HG03439 (cell line): ENCODE measurements around the gene MRPL52.
"Not testable (repeated sequence)": the region's sequence is repeated elsewhere in the genome, so short reads cannot be mapped to it uniquely, and the experiment has no call there.

ENCODE experiments used
- ATAC-seq: cut with Tn5 transposase; IDR thresholded peaks from one replicate; pipeline ENCODE4 v1.9.1; 2021; ENCODE audit warnings: mild to moderate bottlenecking, moderate library complexity; ENCODE audit not compliant: unreplicated experiment

The MRPL52 gene

DNA sequence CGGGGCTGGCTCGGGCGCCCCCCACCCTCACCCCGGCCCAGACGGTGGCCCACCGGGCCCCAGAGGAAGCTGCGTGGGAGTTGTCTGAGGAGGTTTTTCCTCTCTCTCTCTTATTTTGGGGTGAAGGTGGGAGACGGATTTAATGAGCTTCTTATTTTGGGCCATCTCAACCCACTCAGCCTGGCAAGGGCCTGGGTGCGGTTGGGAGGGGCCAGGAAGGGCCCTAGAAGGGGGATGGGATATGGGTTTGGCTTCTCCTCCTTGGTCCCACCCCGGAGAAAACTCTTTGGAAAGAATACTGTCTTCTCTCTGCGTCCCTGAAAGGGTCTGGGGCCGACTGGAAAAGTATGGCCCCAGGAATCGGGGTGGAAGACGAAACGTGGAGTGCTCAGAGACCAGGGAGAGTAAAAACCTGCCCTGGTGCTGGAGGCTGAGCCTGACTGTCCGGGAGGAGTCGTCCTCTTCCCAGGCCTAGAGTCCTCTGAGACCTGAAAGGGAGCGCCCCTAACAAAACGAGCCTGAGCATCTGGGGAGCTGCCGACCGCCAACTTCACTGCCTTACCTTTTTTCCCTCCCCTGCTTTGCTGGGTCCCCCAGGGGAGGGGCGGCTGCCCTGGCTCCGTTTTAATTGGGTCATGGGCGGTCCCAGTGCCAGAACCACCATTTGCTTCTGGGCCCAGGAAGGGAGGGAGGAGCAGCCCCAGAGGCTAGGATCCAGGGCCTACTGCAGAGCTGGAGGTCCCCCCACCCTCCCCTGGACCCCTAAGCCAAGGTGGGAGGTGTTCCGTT is 8.3 kb downstream of the MRPL52 start:
- no peak for ATAC-seq

DNA sequence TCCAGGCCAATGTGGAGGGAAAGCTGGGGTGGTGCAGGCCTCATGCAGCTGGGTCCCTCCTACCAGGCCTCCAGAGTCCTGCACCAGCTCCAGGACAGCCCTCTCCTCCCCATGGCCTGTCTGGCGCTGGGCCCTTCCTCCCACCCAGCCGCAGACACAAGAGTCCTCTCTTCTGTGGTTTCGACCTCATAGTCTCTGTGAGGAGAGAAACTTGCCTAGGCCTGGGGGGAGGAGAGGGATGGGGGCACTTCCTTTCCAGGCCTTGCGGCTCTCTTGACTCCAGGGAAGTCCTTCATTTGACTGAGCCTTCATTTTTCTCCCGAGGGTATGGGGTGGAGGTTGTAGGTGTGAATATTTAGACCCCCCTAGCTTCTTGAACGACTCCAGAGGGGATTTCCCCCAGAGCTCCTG is 8.9 kb downstream of the MRPL52 start:
- no peak for ATAC-seq

DNA sequence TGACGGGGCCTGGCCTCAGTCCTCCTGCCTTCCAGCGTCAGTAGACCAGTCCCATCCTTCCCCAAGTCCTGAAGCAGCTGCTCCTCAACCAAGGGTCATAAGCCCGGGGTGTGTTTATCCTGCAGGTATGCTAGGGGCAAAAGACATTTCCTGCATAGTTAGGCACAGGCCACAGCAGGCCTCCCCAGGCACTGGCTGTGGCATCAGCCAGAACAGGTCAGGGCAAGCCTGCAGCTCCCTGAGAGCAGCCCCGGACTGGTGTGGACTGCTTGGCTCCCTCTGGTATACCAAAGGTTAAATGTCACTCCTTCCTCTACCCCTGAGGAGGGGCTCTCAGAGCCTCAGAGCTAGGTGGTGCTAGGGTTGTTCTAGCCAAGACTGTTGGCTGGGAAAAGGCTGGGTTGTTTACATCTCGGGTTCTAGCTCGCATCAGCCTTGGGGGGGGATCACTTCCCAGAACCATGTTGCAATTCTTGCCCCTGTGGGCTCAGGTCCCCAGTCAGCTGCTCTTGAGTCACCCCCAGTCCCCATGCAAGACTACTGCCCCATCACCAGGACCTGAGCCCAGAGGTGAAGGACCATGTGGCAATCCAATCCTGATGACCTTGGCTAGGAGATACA is 9.6 kb downstream of the MRPL52 start:
- no peak for ATAC-seq

DNA sequence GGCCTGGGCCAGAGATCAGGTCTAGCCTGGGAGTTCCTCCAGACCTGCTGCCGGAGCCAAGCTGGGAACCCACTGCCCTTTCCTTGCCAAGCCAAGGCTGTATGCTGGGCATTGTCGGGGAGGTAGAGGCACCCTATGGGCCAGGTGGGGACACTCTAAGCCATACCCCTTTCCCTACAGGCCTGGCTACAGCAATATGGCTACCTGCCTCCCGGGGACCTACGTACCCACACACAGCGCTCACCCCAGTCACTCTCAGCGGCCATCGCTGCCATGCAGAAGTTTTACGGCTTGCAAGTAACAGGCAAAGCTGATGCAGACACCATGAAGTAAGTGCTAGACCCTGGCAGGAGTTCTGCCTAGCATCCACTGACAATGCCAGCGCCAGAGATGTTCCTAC is 11.6 kb downstream of the MRPL52 start:
- ATAC-seq: no peak

DNA sequence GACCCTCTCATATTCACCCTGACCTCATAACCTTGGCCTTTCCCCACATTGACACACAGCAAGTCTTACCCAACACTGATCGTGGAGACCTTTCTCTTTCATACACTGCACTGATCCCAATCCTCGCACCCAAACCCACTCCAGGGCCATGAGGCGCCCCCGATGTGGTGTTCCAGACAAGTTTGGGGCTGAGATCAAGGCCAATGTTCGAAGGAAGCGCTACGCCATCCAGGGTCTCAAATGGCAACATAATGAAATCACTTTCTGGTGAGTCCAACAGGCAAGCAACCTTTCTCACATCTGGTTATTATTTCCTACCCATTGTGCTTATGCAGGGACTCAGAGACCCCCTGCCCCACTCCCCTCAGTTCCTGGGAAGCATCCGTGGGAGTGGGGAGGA is 12.1 kb downstream of the MRPL52 start:
- ATAC-seq: no peak

DNA sequence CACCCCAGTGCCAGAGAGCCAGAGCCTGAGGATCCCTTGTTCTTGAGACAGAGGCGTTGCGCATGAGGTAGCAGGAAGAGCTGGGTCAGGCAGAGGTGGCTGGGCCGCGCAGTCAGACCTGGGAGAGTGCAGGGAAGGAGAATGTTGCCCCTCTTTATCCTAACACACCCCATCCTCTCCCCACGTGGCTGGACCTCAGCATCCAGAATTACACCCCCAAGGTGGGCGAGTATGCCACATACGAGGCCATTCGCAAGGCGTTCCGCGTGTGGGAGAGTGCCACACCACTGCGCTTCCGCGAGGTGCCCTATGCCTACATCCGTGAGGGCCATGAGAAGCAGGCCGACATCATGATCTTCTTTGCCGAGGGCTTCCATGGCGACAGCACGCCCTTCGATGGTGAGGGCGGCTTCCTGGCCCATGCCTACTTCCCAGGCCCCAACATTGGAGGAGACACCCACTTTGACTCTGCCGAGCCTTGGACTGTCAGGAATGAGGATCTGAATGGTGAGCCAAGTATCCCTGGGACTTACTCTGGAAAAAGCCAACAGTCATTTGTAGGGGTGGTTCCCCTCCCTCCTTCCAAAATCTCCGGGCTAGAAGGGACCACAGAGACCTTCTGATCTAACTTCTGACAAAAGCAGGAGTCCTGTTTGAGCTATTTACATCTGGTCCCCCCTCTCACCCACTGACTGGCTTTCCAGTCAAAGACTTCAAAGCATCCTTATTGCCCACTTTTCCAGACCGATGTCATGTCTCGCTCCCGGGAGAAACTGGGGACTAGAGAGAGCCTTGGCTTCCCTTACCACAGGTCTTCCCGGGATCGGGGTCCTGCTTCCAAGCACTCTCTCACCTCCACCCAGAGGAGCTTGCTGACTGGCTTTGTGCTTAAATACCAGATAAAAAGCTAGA is 12.8 kb downstream of the MRPL52 start:
- no peak for ATAC-seq

DNA sequence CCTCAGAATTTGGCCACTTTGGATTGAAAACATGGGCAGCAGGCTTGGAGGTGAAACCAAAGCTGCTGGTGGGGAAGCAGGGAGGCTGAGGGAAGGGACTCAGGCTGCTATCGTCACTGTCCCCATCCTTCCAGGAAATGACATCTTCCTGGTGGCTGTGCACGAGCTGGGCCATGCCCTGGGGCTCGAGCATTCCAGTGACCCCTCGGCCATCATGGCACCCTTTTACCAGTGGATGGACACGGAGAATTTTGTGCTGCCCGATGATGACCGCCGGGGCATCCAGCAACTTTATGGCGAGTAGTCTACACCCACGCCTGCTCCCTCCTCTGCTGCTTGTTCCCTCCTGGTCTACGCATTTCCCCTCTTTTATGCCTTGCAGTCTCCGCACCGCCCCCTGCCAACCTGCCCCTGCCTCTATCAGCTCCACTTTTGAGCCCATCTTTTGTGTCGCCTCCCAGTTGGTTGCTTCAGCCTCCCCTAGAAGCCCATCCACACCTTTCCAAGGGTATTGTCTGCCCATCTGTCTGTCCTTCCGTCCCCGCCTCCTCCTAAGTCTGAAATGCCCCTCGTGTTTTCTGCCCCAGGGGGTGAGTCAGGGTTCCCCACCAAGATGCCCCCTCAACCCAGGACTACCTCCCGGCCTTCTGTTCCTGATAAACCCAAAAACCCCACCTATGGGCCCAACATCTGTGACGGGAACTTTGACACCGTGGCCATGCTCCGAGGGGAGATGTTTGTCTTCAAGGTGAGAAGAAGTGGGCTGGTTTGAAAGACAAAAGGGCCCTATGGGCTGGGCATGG is 13.6 kb downstream of the MRPL52 start:
- ATAC-seq: no peak

DNA sequence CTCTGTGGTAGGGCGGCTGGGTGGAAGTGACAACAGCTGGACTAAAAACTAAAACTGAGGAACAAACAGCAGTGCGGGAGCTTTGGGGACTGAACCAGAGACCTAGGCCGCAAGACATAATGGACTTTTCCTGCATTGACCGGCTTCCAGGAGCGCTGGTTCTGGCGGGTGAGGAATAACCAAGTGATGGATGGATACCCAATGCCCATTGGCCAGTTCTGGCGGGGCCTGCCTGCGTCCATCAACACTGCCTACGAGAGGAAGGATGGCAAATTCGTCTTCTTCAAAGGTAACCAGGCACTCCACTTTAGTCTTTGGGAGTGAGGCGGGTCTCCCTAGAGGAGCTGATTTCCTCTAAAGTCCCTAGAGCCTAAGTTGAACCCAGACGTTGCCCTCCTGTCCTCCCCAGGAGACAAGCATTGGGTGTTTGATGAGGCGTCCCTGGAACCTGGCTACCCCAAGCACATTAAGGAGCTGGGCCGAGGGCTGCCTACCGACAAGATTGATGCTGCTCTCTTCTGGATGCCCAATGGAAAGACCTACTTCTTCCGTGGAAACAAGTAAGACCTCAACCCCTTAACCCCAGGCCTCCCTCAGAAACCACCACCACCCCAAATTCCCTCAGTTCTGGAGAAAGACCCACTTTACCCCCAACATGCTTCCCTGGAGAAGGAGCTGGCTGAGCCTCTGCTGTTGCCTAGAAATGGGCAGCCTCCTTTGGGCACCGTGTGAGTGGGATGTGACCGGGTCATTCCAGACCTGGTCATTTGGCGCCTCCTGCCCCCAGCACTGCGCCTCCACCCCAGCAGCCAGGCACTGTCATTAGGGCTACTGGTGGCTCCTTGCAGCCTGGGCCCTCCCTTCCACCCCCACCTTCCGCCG is 14.8 kb downstream of the MRPL52 start:
- no peak for ATAC-seq

DNA sequence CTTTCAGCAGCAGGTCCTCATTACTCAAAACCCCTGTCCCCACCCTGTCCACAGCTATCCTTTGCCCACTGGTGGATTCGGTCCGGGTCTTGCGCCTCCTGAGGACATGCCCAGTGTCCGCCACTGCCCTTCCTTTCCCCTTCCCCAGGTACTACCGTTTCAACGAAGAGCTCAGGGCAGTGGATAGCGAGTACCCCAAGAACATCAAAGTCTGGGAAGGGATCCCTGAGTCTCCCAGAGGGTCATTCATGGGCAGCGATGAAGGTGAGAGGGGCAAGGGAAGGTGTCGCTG is 15.4 kb downstream of the MRPL52 start:
- no peak for ATAC-seq

DNA sequence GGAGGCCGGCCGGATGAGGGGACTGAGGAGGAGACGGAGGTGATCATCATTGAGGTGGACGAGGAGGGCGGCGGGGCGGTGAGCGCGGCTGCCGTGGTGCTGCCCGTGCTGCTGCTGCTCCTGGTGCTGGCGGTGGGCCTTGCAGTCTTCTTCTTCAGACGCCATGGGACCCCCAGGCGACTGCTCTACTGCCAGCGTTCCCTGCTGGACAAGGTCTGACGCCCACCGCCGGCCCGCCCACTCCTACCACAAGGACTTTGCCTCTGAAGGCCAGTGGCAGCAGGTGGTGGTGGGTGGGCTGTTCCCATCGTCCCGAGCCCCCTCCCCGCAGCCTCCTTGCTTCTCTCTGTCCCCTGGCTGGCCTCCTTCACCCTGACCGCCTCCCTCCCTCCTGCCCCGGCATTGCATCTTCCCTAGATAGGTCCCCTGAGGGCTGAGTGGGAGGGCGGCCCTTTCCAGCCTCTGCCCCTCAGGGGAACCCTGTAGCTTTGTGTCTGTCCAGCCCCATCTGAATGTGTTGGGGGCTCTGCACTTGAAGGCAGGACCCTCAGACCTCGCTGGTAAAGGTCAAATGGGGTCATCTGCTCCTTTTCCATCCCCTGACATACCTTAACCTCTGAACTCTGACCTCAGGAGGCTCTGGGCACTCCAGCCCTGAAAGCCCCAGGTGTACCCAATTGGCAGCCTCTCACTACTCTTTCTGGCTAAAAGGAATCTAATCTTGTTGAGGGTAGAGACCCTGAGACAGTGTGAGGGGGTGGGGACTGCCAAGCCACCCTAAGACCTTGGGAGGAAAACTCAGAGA is 16.3 kb downstream of the MRPL52 start:
- ATAC-seq: no peak

DNA sequence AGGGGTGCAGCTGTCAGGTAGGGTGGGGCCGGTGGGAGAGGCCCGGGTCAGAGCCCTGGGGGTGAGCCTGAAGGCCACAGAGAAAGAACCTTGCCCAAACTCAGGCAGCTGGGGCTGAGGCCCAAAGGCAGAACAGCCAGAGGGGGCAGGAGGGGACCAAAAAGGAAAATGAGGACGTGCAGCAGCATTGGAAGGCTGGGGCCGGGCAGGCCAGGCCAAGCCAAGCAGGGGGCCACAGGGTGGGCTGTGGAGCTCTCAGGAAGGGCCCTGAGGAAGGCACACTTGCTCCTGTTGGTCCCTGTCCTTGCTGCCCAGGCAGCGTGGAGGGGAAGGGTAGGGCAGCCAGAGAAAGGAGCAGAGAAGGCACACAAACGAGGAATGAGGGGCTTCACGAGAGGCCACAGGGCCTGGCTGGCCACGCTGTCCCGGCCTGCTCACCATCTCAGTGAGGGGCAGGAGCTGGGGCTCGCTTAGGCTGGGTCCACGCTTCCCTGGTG is 17.2 kb downstream of the MRPL52 start:
- ATAC-seq: no peak

DNA sequence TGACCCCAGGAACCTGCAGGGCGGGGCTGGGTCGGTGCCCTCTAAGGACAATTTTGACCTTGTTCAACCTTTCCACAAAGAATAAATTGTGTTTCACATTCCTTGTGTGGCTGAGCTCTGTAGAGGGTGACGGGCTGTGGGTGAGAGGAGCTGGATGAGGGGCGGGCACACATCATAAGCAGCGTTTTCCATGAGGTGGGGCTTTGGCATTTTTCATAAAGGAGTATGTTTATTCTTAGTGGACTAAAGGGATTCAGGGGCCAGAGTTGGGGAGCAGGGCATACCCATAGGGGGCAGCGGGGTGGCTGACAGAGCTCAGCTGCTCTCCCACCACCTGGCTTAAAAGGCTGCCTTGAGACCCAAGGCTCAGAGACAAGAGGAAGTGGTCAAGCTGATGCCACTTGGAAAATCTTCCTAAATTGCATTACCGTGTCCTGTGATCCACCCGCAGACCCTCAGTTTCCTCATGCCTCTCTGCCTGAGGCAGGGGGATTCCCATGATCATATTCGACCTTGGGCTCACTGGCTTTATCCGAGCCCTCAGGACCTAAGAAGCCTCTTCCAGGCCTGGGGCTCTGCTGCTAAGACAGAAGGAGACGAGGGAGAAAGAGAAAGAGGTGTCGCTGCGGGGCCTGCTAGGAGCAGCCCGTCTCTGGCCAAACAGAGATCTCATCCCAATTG is 18.1 kb downstream of the MRPL52 start:
- ATAC-seq: no peak

DNA sequence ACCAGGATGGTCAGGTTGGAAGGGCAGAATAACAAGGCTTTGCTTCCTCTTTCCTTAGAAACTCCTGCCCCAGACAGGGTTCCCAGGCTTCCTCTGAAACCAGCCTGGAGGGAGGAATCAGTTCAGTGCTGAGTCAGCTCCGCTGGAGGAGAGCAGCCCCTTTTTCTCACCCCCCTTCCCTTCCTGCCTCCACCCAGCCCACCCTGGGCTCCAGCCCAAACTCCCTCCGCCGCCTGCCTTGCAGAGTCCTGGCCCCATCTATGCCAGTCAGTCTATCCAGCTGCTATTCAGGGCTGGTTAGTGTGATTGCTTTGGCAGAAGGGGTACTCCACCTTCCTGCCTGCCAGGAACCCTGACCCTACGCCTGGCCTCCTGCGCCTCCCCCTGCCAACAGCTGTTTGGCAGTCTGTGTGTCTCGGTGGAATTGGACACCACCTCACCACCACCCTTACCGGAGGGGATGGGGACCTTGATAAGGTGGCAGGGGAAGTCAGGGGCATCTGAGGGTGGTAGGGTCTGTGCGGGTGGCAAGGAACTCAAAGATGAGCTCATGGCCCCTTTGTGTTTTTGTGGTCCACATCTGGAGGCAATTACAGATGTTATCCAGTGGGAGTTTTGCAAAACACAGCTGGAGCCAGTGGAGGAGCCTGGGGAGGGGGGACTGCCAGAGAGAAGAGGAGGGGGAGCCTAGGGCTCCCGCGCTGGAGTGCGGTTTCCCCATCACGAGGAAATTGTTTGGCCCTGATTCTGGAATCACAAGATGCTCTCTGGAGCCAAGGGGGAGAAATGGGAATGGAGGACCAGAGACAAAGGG is 18.9 kb downstream of the MRPL52 start:
- no peak for ATAC-seq

DNA sequence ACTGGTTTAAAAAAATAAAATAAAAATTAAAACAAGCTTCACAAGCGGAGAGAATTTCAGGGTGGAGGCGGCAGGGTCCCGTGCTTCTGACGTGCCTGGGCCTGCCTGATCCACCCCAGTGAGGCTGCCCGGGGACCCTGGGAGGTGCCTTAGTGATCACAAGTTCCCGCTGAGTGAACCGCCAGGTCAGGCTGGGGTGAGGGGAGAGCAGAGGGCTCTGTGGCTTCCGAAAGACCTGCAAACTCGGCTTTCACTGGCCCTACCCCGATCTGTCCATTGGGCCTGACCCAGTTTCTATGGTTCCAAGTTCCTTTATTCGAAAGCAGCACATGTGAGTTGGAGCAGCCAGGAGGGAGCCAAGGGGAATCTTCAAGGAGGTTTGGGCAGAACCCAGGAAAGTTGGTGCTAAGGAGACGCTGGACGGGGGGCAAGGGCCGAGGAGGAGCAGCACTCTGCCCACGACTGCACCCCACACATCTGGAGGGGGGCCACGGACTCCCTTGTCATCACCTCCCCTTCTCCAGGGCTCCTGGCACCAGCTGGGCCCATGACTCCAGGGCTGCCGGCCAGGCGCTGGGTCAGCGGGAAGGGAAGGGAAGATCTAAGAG is 19.6 kb downstream of the MRPL52 start:
- ATAC-seq: no peak

DNA sequence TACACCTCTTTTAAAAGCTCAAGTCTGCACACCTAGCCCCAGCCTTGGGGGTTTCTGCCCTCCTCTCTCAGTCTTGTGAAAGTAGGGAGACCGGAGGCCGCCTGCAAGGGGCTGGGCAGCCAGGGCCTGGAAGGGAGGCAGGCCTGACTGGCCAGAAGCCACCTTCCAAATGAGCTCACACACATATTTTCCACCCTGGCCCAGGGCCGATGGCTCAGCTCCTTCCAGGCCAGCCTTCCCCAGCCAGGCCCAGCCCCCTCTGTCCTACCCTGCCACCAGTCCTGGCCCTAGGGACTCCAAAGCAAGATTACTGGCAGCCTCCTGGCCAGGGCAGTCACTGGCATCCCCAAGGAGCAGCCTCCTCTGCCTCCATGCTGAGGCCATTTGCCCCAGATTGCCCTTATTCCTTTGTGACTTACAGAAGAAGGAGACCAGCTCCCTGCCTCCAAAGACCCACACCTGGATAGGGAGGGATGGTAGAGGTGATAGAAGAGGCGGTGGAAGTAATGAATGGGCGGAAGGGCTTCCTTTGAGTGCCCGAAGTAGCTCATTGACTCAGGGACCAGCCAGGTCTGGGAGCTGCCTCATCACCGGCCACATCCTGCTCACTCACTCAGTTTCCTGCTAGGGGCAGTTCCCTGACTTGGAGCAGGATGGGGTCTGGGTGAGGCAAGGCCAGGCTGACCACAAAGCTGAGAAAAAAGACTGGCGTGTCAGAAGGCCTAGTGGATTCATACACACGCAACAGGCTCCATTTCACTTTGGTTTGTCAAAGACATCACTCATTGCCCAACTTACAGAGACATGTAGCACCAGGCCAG is 21.5 kb downstream of the MRPL52 start:
- ATAC-seq: no peak

DNA sequence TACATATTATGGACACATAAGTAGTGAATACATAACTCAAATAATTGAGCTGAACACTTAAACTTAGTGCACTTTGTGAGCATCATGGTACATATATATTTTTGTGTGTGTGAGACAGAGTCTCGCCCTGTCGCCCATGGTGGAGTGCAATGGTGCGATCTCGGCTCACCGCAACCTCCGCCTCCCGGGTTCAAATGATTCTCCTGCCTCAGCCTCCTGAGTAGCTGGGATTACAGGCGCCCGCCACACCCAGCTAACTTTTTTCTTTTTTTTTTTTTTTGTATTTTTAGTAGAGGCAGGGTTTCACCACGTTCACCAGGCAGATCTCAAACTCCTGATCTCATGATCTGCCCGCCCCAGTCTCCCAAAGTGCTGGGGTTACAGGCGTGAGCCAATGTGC is 22.5 kb downstream of the MRPL52 start:
- not testable (repeated sequence) for ATAC-seq

DNA sequence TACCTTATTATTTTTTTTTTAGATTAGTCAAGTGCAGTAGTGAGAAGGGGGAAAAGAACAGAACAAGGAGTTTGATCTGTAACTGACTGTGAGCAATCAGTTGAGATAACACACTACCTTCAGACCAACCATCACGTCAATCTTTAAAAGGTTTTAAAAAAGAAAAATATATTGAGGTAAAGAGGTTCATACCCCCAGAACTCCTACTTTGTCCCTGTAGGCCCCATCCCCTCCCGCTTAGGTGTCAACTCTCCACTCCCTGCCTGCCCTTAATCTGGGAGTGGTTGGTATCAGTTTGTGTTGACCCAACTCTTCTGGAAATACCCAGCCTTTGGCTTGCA is 22.9 kb downstream of the MRPL52 start:
- no peak for ATAC-seq
